CD4-positive, alpha-beta T cell treated with Interleukin-12 subunit alpha and Interleukin-12 subunit beta, for 1 hour (primary cell): Measurements from ENCODE around the gene KCNK1.

Experiments used
- DNase-seq: peaks from one replicate; pipeline ENCODE4 v3.0.0-alpha.2; 2020

Gene KCNK1

GRCh38 chr1:233613252-233614172, at the start of gene KCNK1:
TSS of gene KCNK1 (plus strand) at chr1:233614106. CDS start at chr1:233614172, 66 bp downstream.
- DNase-seq = no peak

- DNase-seq = no peak
Measured at GRCh38 chr1:233565313-233565712, 48.6 kb upstream of the KCNK1 start.

DNA sequence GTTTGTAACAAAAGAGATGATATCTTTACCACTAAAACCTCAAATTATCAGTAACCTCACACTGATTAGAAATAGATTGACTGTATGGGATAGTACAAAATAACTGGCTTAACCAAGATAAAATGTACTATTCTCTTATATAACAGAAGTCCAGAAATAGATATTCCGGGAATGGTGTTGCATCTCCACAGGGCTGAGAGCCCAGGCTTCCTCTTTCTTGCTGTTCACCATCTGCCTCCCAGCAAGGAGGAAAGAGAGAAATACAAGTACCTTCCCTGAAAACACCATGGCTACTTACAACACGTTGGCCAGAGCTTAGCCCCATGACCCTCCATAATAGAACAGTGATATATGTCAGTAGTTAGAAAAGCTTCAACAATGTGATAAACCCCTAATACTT, 47.0 kb upstream of the KCNK1 start:
- DNase-seq = no peak

GRCh38 chr1:233569636-233570035, 44.3 kb upstream of the KCNK1 start:
- DNase-seq = no peak

GRCh38 chr1:233570216-233570615, 43.7 kb upstream of the KCNK1 start:
- no peak for DNase-seq

DNA sequence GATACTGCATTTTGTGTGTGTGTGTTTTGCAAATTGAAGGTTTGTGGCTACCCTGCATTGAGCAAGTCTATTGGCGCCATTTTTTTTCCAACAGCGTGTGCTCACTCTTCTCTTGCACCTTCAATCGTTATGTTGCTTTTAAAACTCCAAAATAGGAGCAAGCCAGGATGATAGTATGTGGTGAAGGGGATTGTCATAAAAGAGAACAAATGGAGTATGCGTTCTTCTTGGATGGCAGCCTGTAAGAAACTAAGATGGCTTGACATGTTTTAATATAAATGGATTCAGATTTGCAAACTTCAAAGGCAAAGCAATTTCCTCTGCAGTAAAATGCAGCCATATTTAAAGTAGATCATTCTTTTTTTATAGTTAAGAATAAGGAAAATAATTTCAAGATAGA, 43.2 kb upstream of the KCNK1 start:
- DNase-seq = no peak

GRCh38 chr1:233572896-233573295, 41.0 kb upstream of the KCNK1 start:
- no peak for DNase-seq

- DNase-seq = no peak
Measured at GRCh38 chr1:233575450-233575849, 38.5 kb upstream of the KCNK1 start.

DNA sequence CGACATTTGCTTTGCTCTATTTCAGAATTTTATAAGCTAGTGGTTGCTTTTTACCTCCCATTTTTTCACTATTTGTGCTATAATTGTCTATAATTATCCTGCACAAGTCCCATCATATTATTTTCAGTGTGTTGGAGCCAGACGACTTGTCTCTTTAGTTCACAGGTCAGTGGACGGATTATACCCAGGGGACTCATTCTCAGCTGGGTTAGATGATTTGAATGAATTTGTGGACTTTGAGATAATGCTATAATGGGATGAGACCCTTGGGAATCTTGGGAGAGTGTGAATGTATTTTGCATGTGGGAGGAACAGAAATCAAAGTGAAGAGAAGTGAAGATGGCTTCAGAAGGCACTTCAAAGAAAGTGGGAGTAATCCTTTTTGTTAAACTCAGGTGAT, 31.5 kb upstream of the KCNK1 start:
- DNase-seq = no peak

DNA sequence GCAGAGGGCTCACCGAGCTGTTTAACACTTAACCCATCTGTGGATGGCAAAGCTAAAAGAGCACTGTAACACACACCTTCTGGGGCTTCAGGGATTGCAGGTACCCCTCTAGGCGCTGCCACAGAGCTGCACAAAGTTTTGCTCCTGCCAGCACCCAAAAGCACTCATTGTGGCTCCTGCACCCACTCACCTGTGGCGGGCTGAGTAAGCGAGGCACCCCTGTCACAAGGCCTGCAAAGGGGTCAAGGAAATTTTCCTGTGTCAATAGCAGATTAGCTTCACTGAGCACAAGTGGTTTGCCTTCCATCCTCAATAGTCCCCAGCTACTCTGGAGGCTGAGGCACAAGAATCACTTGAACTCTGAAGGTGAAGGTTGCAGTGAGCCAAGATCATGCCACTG, 29.5 kb upstream of the KCNK1 start:
- no peak for DNase-seq

GRCh38 chr1:233584931-233585330, 29.0 kb upstream of the KCNK1 start:
- no peak for DNase-seq

- DNase-seq = no peak
Measured at GRCh38 chr1:233586301-233586700, 27.6 kb upstream of the KCNK1 start.

GRCh38 chr1:233587196-233587595, 26.7 kb upstream of the KCNK1 start:
- DNase-seq = no peak

DNA sequence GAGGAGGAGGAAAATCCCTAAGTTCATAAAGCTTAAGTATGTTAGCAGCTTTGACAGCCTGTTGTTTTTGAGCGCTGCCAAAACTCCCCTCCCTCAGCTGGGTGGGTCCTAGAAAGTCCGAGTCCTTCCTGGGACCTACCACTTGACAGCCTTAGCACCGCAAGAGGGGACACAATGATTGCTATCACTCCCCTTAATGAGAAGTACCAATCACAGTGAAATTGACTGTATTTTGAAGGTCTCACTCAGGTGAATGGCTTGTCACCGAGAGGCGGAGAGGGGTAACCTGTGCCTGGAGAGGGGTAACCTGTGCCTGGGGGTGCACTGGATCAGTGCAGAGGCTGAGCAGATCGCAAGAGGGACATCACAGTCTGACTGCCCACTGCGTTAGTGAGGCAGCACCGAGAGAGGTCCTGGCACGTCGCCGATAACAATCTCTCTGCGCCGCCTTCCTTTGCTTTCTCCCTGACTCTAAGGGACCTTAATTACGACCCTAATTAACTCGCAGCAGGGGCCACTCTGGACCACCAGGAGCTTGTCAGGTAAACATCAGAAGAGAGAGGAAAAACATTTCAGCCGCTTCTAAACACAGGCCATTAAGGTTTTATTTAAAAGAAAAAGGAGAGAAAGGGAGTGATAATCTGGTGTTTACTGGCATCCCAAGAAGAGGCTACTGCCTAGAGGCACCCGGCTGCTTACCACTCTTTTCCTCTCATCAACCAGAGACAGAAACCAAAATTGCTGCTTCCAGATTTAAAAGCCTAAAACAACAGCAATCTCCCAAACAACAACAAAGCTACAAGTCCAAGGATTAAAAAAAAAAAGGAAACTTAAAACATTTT, 25.7 kb upstream of the KCNK1 start:
- DNase-seq = no peak

DNA sequence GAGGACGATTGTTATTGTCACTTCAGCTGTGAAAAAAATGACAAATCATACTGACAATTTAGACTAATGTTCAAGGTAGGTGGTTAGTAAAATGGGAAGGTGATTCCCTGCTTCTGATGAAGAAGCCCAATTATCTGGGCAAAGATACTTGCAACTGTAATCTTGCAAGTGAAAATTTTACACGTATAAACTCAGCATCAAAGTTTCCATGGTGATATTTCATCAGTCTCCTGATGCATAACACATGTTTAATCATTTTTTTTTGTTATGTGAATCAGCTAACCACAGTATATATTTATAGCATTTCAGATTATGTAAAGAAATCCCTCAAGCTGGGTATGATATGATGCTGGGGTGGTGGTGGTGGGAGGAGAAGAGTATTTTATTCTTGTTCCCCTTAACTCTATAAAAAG, 16.4 kb upstream of the KCNK1 start:
- DNase-seq = no peak

- no peak for DNase-seq
Measured at GRCh38 chr1:233598891-233599541, 14.9 kb upstream of the KCNK1 start.

- DNase-seq = no peak
Measured at GRCh38 chr1:233599542-233600073, 14.3 kb upstream of the KCNK1 start.

DNA sequence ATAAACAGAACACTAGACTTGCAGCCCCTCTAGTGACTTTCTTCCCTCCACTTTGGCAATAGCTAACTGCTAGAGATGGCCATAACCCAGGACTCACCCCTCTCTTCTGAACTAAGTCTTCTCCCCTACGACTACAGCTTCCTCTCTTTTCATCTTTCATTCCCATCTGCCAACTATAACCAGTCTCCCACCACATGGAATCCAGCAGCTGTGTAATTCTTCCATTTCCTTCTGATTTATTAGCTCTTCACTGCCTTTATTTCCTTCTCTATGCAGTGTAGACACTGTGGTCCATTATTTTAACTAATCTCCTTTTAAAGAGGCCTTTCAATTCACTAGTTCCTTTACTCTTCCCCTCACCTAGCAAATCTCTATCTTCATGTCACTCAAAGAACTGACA, 13.4 kb upstream of the KCNK1 start:
- no peak for DNase-seq

DNA sequence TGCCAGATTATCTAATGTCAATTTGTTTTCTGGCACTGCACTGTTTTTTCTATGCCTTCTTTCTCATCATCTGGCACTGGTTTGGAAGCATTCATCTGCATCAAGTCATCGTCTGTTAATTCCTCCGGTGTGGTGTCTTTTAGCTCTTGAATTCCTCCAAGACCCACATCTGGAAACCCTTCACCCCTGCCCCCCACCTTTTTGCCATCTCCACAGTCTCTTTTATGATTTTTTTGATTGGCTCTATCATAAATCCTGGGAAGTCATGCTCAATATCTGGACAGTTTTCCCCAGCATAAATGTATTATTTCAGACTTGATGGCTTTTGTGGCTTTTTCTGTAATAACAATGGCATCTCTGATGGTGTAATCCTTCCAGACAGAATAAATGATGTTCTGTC, 10.4 kb upstream of the KCNK1 start:
- no peak for DNase-seq

DNA sequence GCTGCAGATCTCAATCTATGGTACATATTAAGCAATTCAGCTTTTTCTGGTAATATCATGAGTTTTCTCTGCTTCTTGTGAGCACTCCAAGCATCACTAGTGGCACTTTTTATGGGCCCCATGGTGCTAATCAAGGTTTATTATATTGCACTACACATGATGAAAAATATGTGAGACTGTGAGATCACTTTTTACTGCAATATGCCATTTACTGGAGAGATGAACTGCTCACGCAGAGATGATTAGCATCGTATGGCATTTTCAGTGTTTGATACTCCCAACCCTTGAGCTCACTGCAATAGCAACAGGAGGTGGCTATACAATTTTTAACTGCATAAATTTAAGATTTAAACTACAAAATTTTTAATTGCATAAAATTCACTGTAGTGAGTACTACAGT, 8.7 kb upstream of the KCNK1 start:
- DNase-seq = no peak

DNA sequence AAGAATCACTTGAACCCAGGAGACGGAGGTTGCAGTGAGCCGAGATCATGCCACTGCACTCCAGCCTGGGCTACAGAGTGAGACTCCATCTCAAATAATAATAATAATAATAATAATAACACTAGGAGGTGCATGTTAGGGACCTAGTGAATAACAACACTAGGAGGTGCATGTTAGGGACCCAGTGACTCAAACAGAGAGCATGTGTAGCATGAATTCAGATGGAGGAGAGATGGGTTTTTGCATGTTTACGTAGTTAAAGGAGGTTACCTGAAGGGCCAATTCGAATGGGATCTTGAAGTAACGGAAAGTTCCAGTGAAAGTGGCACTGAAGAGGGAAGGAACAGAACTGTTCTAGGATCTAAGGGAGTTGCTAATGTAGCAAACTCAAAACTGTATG, 7.1 kb upstream of the KCNK1 start:
- DNase-seq = no peak

GRCh38 chr1:233607252-233608119, 6.4 kb upstream of the KCNK1 start:
- DNase-seq = no peak
